ENCODE results near the gene SLC16A3. TPM values are rescaled to one million over a fixed set of nuclear protein-coding genes. Genes with fewer than 3 reads are reported as not detected.

The SLC16A3 gene
- total RNA-seq, 1 donor from 2014 or later: 29.8 TPM

GRCh38 chr17:82216301-82217119 lies 12.3 kb upstream of the SLC16A3 start:
- no peaks in the 10 kb centered on the region for H3K36me3 Mint-ChIP-seq
- no peaks in the 10 kb centered on the region for H3K9me3 Mint-ChIP-seq
- DNase-seq (ENCODE audit: extremely low spot score, unreplicated experiment): no peak
- H3K27ac Mint-ChIP-seq: peak overlapping the region; percentile 39
- TF ChIP-seq, protein P1, sequence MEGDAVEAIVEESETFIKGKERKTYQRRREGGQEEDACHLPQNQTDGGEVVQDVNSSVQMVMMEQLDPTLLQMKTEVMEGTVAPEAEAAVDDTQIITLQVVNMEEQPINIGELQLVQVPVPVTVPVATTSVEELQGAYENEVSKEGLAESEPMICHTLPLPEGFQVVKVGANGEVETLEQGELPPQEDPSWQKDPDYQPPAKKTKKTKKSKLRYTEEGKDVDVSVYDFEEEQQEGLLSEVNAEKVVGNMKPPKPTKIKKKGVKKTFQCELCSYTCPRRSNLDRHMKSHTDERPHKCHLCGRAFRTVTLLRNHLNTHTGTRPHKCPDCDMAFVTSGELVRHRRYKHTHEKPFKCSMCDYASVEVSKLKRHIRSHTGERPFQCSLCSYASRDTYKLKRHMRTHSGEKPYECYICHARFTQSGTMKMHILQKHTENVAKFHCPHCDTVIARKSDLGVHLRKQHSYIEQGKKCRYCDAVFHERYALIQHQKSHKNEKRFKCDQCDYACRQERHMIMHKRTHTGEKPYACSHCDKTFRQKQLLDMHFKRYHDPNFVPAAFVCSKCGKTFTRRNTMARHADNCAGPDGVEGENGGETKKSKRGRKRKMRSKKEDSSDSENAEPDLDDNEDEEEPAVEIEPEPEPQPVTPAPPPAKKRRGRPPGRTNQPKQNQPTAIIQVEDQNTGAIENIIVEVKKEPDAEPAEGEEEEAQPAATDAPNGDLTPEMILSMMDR (conservative IDR thresholded peaks at IDR 0.05): no peak
- H3K4me3 Mint-ChIP-seq: no peak overlapping the region
- H3K27me3 Mint-ChIP-seq: peaks cover 3% of the 10 kb centered on the region
- no peaks in the 10 kb centered on the region for H3K4me1 Mint-ChIP-seq (ENCODE audit: unreplicated experiment)

GRCh38 chr17:82217120-82217529 lies 11.7 kb upstream of the SLC16A3 start:
- DNase-seq (ENCODE audit: extremely low spot score, unreplicated experiment): no peak
- no peak overlapping the region for H3K4me3 Mint-ChIP-seq
- H3K9me3 Mint-ChIP-seq: no peaks in the 10 kb centered on the region
- TF ChIP-seq, protein P1 (conservative IDR thresholded peaks at IDR 0.05): no peak
- H3K27ac Mint-ChIP-seq: no peak overlapping the region
- no peaks in the 10 kb centered on the region for H3K36me3 Mint-ChIP-seq
- no peaks in the 10 kb centered on the region for H3K4me1 Mint-ChIP-seq (ENCODE audit: unreplicated experiment)
- H3K27me3 Mint-ChIP-seq: peaks cover 4% of the 10 kb centered on the region

DNA sequence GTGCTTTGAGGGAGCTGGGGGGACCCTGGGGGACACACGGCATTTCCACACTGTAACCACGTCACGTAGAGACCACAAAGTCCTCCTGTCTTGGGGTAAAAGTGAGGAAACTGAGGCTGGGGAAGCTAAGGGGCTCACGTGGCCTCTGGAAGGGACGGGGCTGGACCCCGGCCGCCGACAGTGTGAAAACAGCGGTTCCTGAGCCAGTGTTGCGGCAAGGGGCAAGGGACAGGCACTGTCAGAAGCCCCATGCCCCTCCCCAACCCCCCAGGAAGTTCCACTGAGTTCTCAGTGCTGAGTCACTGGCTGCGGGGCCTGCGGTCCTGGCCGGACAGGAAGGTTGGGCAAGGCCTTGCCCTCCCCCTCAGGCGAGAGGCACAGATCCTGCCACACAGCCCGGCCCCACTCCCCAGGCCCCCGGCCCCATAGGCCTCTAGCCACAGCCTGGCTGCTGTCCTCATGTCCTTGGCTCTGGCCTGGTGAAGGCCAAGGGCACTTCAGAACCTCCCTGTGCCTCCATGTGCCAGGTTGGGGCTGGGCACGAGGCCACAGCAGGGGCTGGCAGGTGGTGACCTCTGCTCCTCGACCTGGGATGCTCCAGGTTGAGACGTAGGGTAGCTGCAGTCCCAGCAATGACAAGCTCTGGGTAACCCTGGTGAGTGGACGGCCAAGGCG lies 11.2 kb upstream of the SLC16A3 start:
- peaks cover 4% of the 10 kb centered on the region for H3K27me3 Mint-ChIP-seq
- TF ChIP-seq, protein P1 (conservative IDR thresholded peaks at IDR 0.05): no peak
- no peak overlapping the region for H3K4me3 Mint-ChIP-seq
- no peaks in the 10 kb centered on the region for H3K9me3 Mint-ChIP-seq
- H3K36me3 Mint-ChIP-seq: no peaks in the 10 kb centered on the region
- DNase-seq (ENCODE audit: extremely low spot score, unreplicated experiment): no peak
- no peak overlapping the region for H3K27ac Mint-ChIP-seq
- H3K4me1 Mint-ChIP-seq (ENCODE audit: unreplicated experiment): no peaks in the 10 kb centered on the region

GRCh38 chr17:82218349-82219075 lies 10.3 kb upstream of the SLC16A3 start:
- Mint-ChIP-seq H3K4me1 (ENCODE audit: unreplicated experiment) (no peaks in the 10 kb centered on the region), H3K4me3 (no peak overlapping the region), H3K36me3 (no peaks in the 10 kb centered on the region), H3K27me3 (peaks cover 4% of the 10 kb centered on the region), H3K9me3 (no peaks in the 10 kb centered on the region), H3K27ac (no peak overlapping the region)
- TF ChIP-seq, protein P1 (conservative IDR thresholded peaks at IDR 0.05): no peak
- no peak for DNase-seq (ENCODE audit: extremely low spot score, unreplicated experiment)

DNA sequence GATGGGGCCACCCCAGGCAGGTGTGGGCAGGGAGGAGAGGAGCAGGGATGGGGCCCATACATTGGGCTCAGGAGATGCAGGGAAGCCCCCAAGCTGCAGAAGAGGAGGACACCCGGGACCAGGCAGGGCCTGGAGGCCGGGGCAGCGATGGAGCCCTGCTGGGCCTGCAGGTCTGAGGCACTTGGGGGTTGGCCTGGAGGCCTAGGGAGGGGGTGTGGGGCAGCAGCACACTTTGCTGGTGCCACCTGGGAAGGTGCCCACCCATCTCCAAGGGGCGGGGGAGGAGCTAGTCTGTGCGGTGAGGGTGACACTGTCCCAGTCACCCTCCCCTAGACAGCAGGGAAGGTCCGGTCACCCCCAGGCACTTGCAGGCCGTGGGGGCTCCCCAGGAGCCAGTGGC lies 9.8 kb upstream of the SLC16A3 start:
- TF ChIP-seq, protein P1 (conservative IDR thresholded peaks at IDR 0.05): no peak
- H3K27ac Mint-ChIP-seq: no peak overlapping the region
- no peaks in the 10 kb centered on the region for H3K9me3 Mint-ChIP-seq
- no peak overlapping the region for H3K4me3 Mint-ChIP-seq
- no peak for DNase-seq (ENCODE audit: extremely low spot score, unreplicated experiment)
- no peaks in the 10 kb centered on the region for H3K36me3 Mint-ChIP-seq
- H3K27me3 Mint-ChIP-seq: peaks cover 4% of the 10 kb centered on the region
- no peaks in the 10 kb centered on the region for H3K4me1 Mint-ChIP-seq (ENCODE audit: unreplicated experiment)

Measured in type B pancreatic cell (in vitro differentiated cells).